VCaP (cell line): Measurements from ENCODE around the gene PCDHA13.
A peak's percentile ranks its signal among the peaks of the same experiment; 100 is the strongest.
"Not testable (repeated sequence)": the region's sequence is repeated elsewhere in the genome, so short reads cannot be mapped to it uniquely, and the experiment has no call there.

Experiments used
- H3K27ac ChIP-seq: fragments of 450-650 bp; 2 replicates; pipeline ENCODE4 v1.5.1; 2017
- CTCF ChIP-seq: fragments of 450-650 bp; conservative IDR thresholded peaks from 2 replicates; pipeline ENCODE4 v1.5.1; 2017; ENCODE audit warnings: mild to moderate bottlenecking, moderate library complexity

The PCDHA13 gene

GRCh38 chr5:140862441-140863295 lies 19.3 kb upstream of the PCDHA13 start:
- H3K27ac ChIP-seq, result no peak overlapping the region
- no peak for TF ChIP-seq CTCF

GRCh38 chr5:140868721-140869554 lies 13.0 kb upstream of the PCDHA13 start, which contains the start of gene PCDHA11:
Gene PCDHA11 (plus strand): TSS chr5:140868957. CDS start chr5:140869104, 147 bp downstream.
- H3K27ac ChIP-seq, result peak within 1 kb of the TSS; percentile 58
- TF ChIP-seq CTCF, result peak; percentile 67

- peak; percentile 48 for TF ChIP-seq CTCF
These were observed 12.4 kb upstream of the PCDHA13 start for GRCh38 chr5:140869555-140869886.

GRCh38 chr5:140870221-140871201 lies 11.4 kb upstream of the PCDHA13 start:
- no peak for TF ChIP-seq CTCF
- no peak overlapping the region for H3K27ac ChIP-seq

More at GRCh38 chr5:140869555-140869886, 12.4 kb upstream of the PCDHA13 start:
- peak overlapping the region; percentile 58 for H3K27ac ChIP-seq

- H3K27ac ChIP-seq, result peak within 1 kb of the TSS; percentile 70
- peak; percentile 60 for TF ChIP-seq CTCF
These were observed 6.5 kb upstream of the PCDHA13 start, which contains the start of gene PCDHA12 for GRCh38 chr5:140875085-140876065. Gene PCDHA12 (plus strand): TSS chr5:140875308. CDS start chr5:140875473, 165 bp downstream.

GRCh38 chr5:140876541-140877261 lies 5.2 kb upstream of the PCDHA13 start:
- not testable (repeated sequence) for H3K27ac ChIP-seq
